ENCODE results near the gene PEAK1. TPM values are rescaled to one million over a fixed set of nuclear protein-coding genes. Genes with fewer than 3 reads are reported as not detected.

PEAK1 gene
- total and polyA plus RNA-seq, 9 of the 15 experiments (the other 6 are each of a cell fraction or from before 2014, with no cell fraction given), result 0.99 to 22.4 (median 10.8) TPM

DNA sequence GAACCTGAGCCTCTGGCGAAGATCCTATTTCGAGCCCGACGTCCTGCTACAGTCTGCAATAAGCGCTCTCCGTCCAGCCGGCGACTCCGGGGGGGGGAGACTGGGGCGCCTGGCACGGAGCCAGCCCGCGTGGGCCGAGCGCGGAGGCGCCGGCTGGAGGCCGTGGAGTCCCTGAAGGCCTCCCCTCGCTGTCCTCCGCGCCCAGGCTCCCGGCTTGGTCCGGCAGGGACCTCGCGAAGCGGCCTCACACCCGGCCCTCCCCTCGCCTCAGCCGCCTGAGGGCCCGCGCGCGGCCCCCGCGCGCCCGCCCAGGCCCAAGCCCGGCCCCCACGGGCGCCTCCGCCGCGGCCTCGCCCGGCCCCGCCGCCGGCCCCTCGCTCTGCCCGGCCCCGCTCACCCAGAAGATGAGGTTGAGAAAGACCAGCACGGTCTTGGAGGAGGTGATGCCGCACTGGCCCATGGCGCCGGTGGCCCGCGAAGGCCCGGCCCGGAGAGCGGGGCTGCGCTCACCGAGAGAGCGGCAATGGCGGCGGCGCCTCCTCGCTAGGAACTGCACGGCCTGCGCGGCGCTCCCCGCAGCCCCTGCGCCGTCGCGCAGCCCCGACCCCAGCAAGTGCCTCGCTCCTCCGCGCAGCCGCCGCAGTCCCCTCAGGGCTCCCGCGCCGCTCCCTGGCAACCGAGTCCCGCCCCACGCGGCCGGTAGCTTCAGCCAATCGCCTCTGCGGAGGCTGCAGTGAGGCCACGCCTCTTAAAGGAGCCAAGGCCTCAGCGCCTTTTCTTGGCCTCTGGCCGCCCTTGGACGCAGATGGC is 349.2 kb downstream of the PEAK1 start, which contains the start of gene TSPAN3 (continued):
- TF ChIP-seq RBM14 (IDR thresholded peaks at IDR 0.05; ENCODE audit: borderline replicate concordance, insufficient read depth, low read depth, low read length) (no peak), PCBP2 (IDR thresholded peaks at IDR 0.05; ENCODE audit: low read depth, low read length, poor library complexity, severe bottlenecking) (no peak), CHD1 (IDR thresholded peaks at IDR 0.05; ENCODE audit: low read length) (peak; percentile 31), KLF13 (tag; IDR thresholded peaks at IDR 0.05; ENCODE audit: borderline replicate concordance, low read depth) (no peak), CBX8 (IDR thresholded peaks at IDR 0.05; ENCODE audit: borderline replicate concordance, extremely low read depth, low read depth, low read length, poor library complexity, severe bottlenecking) (no peak), HMGN3 (IDR thresholded peaks at IDR 0.05; ENCODE audit: borderline replicate concordance, extremely low read depth, insufficient read length, low read depth, low read length) (peak; percentile 47), TBP (optimal IDR thresholded peaks at IDR 0.05; ENCODE audit: low read depth, low read length) (peak; percentile 52), CREB1 (IDR thresholded peaks at IDR 0.05) (no peak), CREB1 (CRISPR knock-in tag; IDR thresholded peaks at IDR 0.05) (peak; percentile 36; the same call in 1 of the 2 replicates)
- TF ChIP-seq, protein P1, sequence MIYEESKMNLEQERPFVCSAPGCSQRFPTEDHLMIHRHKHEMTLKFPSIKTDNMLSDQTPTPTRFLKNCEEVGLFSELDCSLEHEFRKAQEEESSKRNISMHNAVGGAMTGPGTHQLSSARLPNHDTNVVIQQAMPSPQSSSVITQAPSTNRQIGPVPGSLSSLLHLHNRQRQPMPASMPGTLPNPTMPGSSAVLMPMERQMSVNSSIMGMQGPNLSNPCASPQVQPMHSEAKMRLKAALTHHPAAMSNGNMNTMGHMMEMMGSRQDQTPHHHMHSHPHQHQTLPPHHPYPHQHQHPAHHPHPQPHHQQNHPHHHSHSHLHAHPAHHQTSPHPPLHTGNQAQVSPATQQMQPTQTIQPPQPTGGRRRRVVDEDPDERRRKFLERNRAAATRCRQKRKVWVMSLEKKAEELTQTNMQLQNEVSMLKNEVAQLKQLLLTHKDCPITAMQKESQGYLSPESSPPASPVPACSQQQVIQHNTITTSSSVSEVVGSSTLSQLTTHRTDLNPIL (CRISPR knock-in tag; IDR thresholded peaks at IDR 0.05), result no peak
- TF ChIP-seq, protein P2, sequence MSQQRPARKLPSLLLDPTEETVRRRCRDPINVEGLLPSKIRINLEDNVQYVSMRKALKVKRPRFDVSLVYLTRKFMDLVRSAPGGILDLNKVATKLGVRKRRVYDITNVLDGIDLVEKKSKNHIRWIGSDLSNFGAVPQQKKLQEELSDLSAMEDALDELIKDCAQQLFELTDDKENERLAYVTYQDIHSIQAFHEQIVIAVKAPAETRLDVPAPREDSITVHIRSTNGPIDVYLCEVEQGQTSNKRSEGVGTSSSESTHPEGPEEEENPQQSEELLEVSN (IDR thresholded peaks at IDR 0.05; ENCODE audit: borderline replicate concordance in 1 of 2, extremely low read depth in 1 of 2, insufficient read depth in 1 of 2, insufficient read length in 1 of 2, low read depth in 1 of 2, low read length in 1 of 2, poor library complexity in 1 of 2, severe bottlenecking in 1 of 2), result peak; percentile 78 to 88
- TF ChIP-seq, protein P3, sequence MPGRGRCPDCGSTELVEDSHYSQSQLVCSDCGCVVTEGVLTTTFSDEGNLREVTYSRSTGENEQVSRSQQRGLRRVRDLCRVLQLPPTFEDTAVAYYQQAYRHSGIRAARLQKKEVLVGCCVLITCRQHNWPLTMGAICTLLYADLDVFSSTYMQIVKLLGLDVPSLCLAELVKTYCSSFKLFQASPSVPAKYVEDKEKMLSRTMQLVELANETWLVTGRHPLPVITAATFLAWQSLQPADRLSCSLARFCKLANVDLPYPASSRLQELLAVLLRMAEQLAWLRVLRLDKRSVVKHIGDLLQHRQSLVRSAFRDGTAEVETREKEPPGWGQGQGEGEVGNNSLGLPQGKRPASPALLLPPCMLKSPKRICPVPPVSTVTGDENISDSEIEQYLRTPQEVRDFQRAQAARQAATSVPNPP (IDR thresholded peaks at IDR 0.05; ENCODE audit: borderline replicate concordance, insufficient read depth, insufficient read length), result no peak
- TF ChIP-seq, protein P4, sequence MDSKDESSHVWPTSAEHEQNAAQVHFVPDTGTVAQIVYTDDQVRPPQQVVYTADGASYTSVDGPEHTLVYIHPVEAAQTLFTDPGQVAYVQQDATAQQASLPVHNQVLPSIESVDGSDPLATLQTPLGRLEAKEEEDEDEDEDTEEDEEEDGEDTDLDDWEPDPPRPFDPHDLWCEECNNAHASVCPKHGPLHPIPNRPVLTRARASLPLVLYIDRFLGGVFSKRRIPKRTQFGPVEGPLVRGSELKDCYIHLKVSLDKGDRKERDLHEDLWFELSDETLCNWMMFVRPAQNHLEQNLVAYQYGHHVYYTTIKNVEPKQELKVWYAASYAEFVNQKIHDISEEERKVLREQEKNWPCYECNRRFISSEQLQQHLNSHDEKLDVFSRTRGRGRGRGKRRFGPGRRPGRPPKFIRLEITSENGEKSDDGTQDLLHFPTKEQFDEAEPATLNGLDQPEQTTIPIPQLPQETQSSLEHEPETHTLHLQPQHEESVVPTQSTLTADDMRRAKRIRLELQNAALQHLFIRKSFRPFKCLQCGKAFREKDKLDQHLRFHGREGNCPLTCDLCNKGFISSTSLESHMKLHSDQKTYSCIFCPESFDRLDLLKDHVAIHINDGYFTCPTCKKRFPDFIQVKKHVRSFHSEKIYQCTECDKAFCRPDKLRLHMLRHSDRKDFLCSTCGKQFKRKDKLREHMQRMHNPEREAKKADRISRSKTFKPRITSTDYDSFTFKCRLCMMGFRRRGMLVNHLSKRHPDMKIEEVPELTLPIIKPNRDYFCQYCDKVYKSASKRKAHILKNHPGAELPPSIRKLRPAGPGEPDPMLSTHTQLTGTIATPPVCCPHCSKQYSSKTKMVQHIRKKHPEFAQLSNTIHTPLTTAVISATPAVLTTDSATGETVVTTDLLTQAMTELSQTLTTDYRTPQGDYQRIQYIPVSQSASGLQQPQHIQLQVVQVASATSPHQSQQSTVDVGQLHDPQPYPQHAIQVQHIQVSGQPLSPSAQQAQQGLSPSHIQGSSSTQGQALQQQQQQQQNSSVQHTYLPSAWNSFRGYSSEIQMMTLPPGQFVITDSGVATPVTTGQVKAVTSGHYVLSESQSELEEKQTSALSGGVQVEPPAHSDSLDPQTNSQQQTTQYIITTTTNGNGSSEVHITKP (IDR thresholded peaks at IDR 0.05; ENCODE audit: partially characterized antibody), result peak; percentile 50
- TF ChIP-seq, protein P5, sequence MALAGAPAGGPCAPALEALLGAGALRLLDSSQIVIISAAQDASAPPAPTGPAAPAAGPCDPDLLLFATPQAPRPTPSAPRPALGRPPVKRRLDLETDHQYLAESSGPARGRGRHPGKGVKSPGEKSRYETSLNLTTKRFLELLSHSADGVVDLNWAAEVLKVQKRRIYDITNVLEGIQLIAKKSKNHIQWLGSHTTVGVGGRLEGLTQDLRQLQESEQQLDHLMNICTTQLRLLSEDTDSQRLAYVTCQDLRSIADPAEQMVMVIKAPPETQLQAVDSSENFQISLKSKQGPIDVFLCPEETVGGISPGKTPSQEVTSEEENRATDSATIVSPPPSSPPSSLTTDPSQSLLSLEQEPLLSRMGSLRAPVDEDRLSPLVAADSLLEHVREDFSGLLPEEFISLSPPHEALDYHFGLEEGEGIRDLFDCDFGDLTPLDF (CRISPR knock-in tag; IDR thresholded peaks at IDR 0.05), result no peak

Data from K562 (cell line).